MM.1S (cell line): ENCODE results near the gene SUV39H2.
"Not testable (repeated sequence)": the region's sequence is repeated elsewhere in the genome, so short reads cannot be mapped to it uniquely, and the experiment has no call there.

Experiments used
- DNase-seq: peaks from one replicate; pipeline ENCODE4 v3.0.0-alpha.2; 2015
- H2AFZ ChIP-seq: fragments of 300-600 bp; sonication (generic); 2 replicates; pipeline ENCODE4 v1.6.0; 2016; ENCODE audit warnings: antibody characterized with exemption, low read length
- H3F3A ChIP-seq: fragments of 300-600 bp; sonication (generic); 2 replicates; pipeline ENCODE4 v1.6.1; 2016; ENCODE audit warnings: mild to moderate bottlenecking, antibody characterized with exemption, low read length, moderate library complexity, mixed read lengths; ENCODE audit not compliant: insufficient read depth
- H3K27ac ChIP-seq: fragments of 300-600 bp; sonication (generic); 2 replicates; pipeline ENCODE4 v1.5.1; 2016; ENCODE audit warnings: mild to moderate bottlenecking, low read length
- H3K27me3 ChIP-seq: fragments of 300-600 bp; sonication (generic); replicated peaks from 2 replicates; pipeline ENCODE4 v1.6.0; 2016; ENCODE audit warnings: low read length; ENCODE audit not compliant: insufficient read depth
- H3K36me3 ChIP-seq: fragments of 300-600 bp; sonication (generic); replicated peaks from 2 replicates; pipeline ENCODE4 v1.6.1; 2016; ENCODE audit warnings: mild to moderate bottlenecking, low read length, mixed read lengths; ENCODE audit not compliant: insufficient read depth
- H3K4me1 ChIP-seq: fragments of 300-600 bp; sonication (generic); 2 replicates; pipeline ENCODE4 v1.6.1; 2016; ENCODE audit warnings: low read length, mixed read lengths
- H3K4me2 ChIP-seq: fragments of 300-600 bp; sonication (generic); 2 replicates; pipeline ENCODE4 v1.6.0; 2016; ENCODE audit warnings: low read depth, low read length
- H3K4me3 ChIP-seq: fragments of 300-600 bp; sonication (generic); 2 replicates; pipeline ENCODE4 v1.5.1; 2016; ENCODE audit warnings: low read length, mixed read lengths
- H3K79me2 ChIP-seq: fragments of 300-600 bp; sonication (generic); 2 replicates; pipeline ENCODE4 v1.6.1; 2016; ENCODE audit warnings: mixed run types, low read length, mixed read lengths
- H3K9ac ChIP-seq: fragments of 300-600 bp; sonication (generic); 2 replicates; pipeline ENCODE4 v1.6.1; 2016; ENCODE audit warnings: low read length, mixed read lengths
- H3K9me2 ChIP-seq: fragments of 300-600 bp; sonication (generic); replicated peaks from 2 replicates; pipeline ENCODE4 v1.6.1; 2016; ENCODE audit warnings: mild to moderate bottlenecking, low read length, mixed read lengths; ENCODE audit not compliant: insufficient read depth
- H3K9me3 ChIP-seq: fragments of 300-600 bp; sonication (generic); replicated peaks from 2 replicates; pipeline ENCODE4 v1.6.1; 2016; ENCODE audit warnings: mild to moderate bottlenecking, low read length, mixed read lengths; ENCODE audit not compliant: insufficient read depth
- H4K20me1 ChIP-seq: fragments of 300-600 bp; sonication (generic); 2 replicates; pipeline ENCODE4 v1.6.1; 2016; ENCODE audit warnings: mild to moderate bottlenecking, low read length, moderate library complexity, mixed read lengths; ENCODE audit not compliant: insufficient read depth
- EZH2 ChIP-seq: fragments of 300-600 bp; sonication (generic); optimal IDR thresholded peaks from 2 replicates; pipeline ENCODE3; 2017; ENCODE audit warnings: low read depth, mild to moderate bottlenecking, antibody characterized with exemption, low read length, mixed read lengths
- EZH2phosphoT487 ChIP-seq: fragments of 300-600 bp; sonication (generic); IDR thresholded peaks from 2 replicates; pipeline ENCODE4 v1.6.1; 2018; ENCODE audit warnings: antibody characterized with exemption, low read length
- TF ChIP-seq, protein P1 (sequence below): fragments of 300-600 bp; sonication (generic); IDR thresholded peaks from 2 replicates; pipeline ENCODE4 v1.5.1; 2016; ENCODE audit warnings: antibody characterized with exemption, low read length, mixed read lengths

Gene SUV39H2

DNA sequence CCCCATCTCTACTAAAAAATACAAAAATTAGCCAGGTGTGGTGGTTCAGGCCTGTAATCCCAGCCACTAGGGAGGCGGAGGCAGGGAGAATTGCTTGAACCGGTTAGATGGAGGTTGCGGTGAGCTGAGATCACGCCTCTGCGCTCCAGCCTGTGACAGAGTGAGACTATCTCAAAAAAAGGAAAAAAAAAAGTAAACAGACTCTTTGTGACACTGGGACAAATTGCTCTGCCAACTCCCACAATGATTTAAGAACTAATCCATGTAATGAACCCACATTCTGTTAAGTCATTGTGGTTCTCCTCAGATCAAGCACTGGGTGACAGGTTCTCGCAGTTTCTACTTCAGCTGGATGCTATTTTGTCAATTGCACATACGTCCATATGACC, 64.3 kb downstream of the SUV39H2 start:
- Histone ChIP-seq H3K36me3 (peaks cover 16% of the 10 kb centered on the region; the same call in 1 of the 2 replicates), H3K79me2 (peaks cover 74% of the 10 kb centered on the region), H3F3A (peaks cover 31% of the 10 kb centered on the region), H3K4me1 (peaks cover 19% of the 10 kb centered on the region), H3K4me2 (peak overlapping the region; percentile 42; the same call in 1 of the 2 replicates), H3K27ac (peak overlapping the region; percentile 87; the same call in 1 of the 2 replicates)
- DNase-seq, H3K9me2 ChIP-seq, H3K27me3 ChIP-seq, H2AFZ ChIP-seq, H4K20me1 ChIP-seq, H3K9me3 ChIP-seq, H3K4me3 ChIP-seq, H3K9ac ChIP-seq: not testable (repeated sequence)

DNA sequence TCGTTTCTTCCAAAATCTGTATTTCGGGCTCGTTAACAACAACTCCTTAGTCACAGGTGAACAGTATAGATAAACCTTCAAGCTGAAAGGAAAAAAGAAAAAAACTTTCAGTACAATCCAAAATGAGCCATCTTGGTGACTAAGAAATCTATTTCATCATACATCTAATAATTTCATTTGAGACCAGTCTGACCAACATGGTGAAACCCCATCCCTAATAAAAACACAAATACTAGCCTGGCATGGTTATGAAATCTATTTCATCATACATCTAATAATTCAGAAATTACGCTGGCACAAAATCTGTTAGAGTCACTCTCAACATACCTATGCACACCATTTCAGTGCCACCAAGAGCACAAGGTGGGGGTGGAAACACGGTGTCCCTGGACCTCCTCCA, 66.4 kb downstream of the SUV39H2 start:
- peaks cover 76% of the 10 kb centered on the region for H3K79me2 ChIP-seq

DNA sequence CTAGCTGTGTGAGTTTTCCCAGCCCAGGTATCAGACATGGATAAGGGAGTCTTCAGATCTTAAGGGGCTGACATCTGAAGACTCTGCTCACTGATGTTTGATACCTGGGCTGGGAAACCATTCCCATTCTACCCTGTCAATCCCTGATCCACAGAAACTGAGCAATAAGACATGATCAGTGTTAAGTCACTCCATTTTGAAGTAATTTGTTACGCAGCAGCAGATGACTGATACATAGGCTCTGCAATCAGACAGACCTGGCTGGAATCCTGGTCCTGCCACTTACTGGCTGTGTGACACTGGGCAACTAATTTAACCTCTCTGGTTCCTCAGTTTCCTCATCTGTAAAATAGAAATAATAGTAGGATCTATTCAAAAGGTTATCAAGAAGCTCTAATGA, 68.6 kb downstream of the SUV39H2 start:
- H3F3A ChIP-seq, result peaks cover 22% of the 10 kb centered on the region
- peaks cover 26% of the 10 kb centered on the region for H3K4me1 ChIP-seq
- no peak for DNase-seq
- peaks cover 16% of the 10 kb centered on the region; the same call in 1 of the 2 replicates for H3K36me3 ChIP-seq
- no peaks in the 10 kb centered on the region for H3K9me3 ChIP-seq
- no peaks in the 10 kb centered on the region for H4K20me1 ChIP-seq
- TF ChIP-seq EZH2phosphoT487 (no peak), EZH2 (no peak)
- TF ChIP-seq, protein P1, sequence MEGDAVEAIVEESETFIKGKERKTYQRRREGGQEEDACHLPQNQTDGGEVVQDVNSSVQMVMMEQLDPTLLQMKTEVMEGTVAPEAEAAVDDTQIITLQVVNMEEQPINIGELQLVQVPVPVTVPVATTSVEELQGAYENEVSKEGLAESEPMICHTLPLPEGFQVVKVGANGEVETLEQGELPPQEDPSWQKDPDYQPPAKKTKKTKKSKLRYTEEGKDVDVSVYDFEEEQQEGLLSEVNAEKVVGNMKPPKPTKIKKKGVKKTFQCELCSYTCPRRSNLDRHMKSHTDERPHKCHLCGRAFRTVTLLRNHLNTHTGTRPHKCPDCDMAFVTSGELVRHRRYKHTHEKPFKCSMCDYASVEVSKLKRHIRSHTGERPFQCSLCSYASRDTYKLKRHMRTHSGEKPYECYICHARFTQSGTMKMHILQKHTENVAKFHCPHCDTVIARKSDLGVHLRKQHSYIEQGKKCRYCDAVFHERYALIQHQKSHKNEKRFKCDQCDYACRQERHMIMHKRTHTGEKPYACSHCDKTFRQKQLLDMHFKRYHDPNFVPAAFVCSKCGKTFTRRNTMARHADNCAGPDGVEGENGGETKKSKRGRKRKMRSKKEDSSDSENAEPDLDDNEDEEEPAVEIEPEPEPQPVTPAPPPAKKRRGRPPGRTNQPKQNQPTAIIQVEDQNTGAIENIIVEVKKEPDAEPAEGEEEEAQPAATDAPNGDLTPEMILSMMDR, result no peak
- no peak overlapping the region for H3K27ac ChIP-seq
- H3K27me3 ChIP-seq, result no peaks in the 10 kb centered on the region
- H3K79me2 ChIP-seq, result peaks cover 86% of the 10 kb centered on the region
- no peak overlapping the region for H3K4me3 ChIP-seq
- H3K4me2 ChIP-seq, result no peak overlapping the region
- no peak overlapping the region for H2AFZ ChIP-seq
- no peak overlapping the region for H3K9ac ChIP-seq
- no peaks in the 10 kb centered on the region for H3K9me2 ChIP-seq

More for the DNA sequence above, 66.4 kb downstream of the SUV39H2 start:
- Histone ChIP-seq H3F3A (peaks cover 31% of the 10 kb centered on the region), H4K20me1 (no peaks in the 10 kb centered on the region), H3K4me1 (peaks cover 19% of the 10 kb centered on the region), H3K36me3 (peaks cover 16% of the 10 kb centered on the region; the same call in 1 of the 2 replicates), H2AFZ (no peak overlapping the region), H3K27ac (no peak overlapping the region), H3K27me3 (no peaks in the 10 kb centered on the region), H3K9me2 (no peaks in the 10 kb centered on the region), H3K4me2 (no peak overlapping the region), H3K9ac (no peak overlapping the region), H3K4me3 (no peak overlapping the region), H3K9me3 (no peaks in the 10 kb centered on the region)
- DNase-seq, result no peak
- no peak for TF ChIP-seq EZH2
- TF ChIP-seq, protein P1, result no peak
- TF ChIP-seq EZH2phosphoT487, result no peak

DNA sequence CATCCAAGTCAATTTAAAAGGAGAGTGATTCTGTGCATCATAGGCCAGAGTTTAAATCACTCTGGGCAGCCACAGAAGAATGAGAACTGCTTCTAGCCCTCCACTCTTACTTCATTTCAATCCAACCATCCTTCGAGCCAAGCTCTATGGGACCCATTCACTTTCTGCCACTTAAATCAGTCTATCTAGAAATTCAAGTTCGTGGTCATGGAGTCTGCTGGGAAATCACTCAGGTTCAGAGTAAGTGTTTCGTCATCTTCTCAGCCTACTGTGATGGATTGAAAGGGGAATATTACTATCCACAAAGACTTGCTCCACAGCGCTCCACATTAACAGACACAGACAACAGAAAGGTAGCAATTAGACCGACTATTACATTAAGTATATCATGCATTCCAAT, 70.6 kb downstream of the SUV39H2 start:
- no peaks in the 10 kb centered on the region for H3K9me2 ChIP-seq
- H3K4me3 ChIP-seq, result no peak overlapping the region
- H3F3A ChIP-seq, result peaks cover 23% of the 10 kb centered on the region
- no peaks in the 10 kb centered on the region for H4K20me1 ChIP-seq
- H3K36me3 ChIP-seq, result peaks cover 13% of the 10 kb centered on the region; the same call in 1 of the 2 replicates
- peaks cover 93% of the 10 kb centered on the region for H3K79me2 ChIP-seq
- H3K27ac ChIP-seq, result no peak overlapping the region
- H3K9me3 ChIP-seq, result no peaks in the 10 kb centered on the region
- H2AFZ ChIP-seq, result no peak overlapping the region
- DNase-seq, result no peak
- H3K9ac ChIP-seq, result no peak overlapping the region
- peaks cover 22% of the 10 kb centered on the region for H3K4me1 ChIP-seq
- H3K4me2 ChIP-seq, result no peak overlapping the region
- TF ChIP-seq EZH2phosphoT487 (no peak), EZH2 (no peak)
- TF ChIP-seq, protein P1, result no peak
- H3K27me3 ChIP-seq, result no peaks in the 10 kb centered on the region
